22Rv1 (cell line): Measurements from ENCODE around the gene F5.

Source experiments
- ZFX ChIP-seq: fragments of 450-650 bp; IDR thresholded peaks from 2 replicates; pipeline ENCODE4 v1.6.1; 2017; ENCODE audit warnings: antibody characterized with exemption, borderline replicate concordance
- TF ChIP-seq, protein P1 (sequence below): fragments of 450-650 bp; IDR thresholded peaks from 2 replicates; pipeline ENCODE4 v1.5.1; 2017; ENCODE audit warnings: mild to moderate bottlenecking

DNA sequence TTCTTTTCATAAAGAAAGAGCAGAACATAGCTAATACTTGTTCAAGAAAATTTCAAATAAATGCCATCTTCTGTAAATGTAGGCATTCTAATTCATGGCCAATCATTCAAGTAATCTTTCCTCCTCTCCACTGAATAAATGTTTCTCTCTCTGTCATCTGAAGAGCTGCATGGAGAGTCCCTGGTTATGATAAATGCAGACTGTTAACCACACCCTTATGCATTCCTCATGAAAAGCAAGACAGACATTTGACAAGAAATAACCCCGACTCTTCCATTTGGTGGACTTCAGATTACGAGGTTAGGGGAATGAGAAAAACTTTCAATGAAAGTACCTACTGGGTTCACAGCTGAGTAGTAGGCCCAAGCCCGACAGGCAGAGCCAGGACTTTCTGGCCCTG lies 55.8 kb downstream of the F5 start:
- TF ChIP-seq, protein P1, sequence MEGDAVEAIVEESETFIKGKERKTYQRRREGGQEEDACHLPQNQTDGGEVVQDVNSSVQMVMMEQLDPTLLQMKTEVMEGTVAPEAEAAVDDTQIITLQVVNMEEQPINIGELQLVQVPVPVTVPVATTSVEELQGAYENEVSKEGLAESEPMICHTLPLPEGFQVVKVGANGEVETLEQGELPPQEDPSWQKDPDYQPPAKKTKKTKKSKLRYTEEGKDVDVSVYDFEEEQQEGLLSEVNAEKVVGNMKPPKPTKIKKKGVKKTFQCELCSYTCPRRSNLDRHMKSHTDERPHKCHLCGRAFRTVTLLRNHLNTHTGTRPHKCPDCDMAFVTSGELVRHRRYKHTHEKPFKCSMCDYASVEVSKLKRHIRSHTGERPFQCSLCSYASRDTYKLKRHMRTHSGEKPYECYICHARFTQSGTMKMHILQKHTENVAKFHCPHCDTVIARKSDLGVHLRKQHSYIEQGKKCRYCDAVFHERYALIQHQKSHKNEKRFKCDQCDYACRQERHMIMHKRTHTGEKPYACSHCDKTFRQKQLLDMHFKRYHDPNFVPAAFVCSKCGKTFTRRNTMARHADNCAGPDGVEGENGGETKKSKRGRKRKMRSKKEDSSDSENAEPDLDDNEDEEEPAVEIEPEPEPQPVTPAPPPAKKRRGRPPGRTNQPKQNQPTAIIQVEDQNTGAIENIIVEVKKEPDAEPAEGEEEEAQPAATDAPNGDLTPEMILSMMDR, result no peak
- TF ChIP-seq ZFX, result no peak
